ENCODE data around the gene VPS37C.

DNA sequence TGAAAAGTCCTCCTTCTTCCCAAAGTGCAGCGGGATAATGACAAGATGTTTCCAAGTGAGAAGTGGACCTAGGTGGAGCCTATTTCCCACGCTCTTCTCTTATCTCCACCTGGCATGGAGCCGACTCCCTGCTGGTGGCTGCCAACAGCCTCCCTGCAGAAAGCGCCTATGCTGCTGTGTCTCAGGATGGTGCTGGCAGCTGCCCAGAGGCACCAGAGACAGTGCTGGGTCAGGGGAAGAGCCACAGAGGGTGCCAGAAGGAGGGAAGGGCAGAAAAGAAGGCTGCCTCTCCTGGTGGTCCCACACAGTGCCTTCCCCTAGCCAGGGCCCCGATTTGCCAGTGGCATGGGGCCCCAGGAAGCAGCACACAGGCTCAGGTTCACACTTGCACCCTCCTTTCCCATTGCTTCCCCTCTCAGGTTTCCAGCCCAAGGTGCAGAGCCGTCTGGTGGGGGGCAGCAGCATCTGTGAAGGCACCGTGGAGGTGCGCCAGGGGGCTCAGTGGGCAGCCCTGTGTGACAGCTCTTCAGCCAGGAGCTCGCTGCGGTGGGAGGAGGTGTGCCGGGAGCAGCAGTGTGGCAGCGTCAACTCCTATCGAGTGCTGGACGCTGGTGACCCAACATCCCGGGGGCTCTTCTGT is 39.9 kb downstream of the VPS37C start:
- no peak for TF ChIP-seq CTCF (conservative IDR thresholded peaks at IDR 0.05; ENCODE audit: low read depth, low read length)
- TF ChIP-seq EZH2 (IDR thresholded peaks at IDR 0.05; ENCODE audit: borderline replicate concordance, low read depth, low read length, poor library complexity, severe bottlenecking) = no peak

Data from A673 (cell line).